HCT116 (cell line): ENCODE data around the gene MAJIN.
A peak's percentile ranks its signal among the peaks of the same experiment; 100 is the strongest.

Source experiments
- ATF3 ChIP-seq: IDR thresholded peaks from 2 replicates; pipeline ENCODE4 v1.6.1; 2012
- CEBPB ChIP-seq: IDR thresholded peaks from 2 replicates; pipeline ENCODE4 v1.6.1; 2012; ENCODE audit warnings: low read depth
- CTCF ChIP-seq, 3 experiments: fragments of 200-600 bp in 1 of 3; sonication (generic) in 1 of 3; IDR thresholded peaks in 2 of 3; conservative IDR thresholded peaks in 1 of 3; 2 replicates each; pipeline ENCODE4 v1.5.1; 2012 to 2017; ENCODE audit warnings: low read depth in 2 of 3, low read length in 2 of 3, antibody characterized with exemption in 1 of 3, borderline replicate concordance in 1 of 3, control low read depth in 1 of 3, mild to moderate bottlenecking in 1 of 3, mixed read lengths in 1 of 3, mixed run types in 1 of 3, moderate library complexity in 1 of 3; ENCODE audit not compliant: insufficient read depth in 1 of 3
- ELF1 ChIP-seq: IDR thresholded peaks from 2 replicates; pipeline ENCODE4 v1.6.1; 2012; ENCODE audit warnings: low read depth, borderline replicate concordance
- EZH2 ChIP-seq: fragments of 200-600 bp; sonication (generic); IDR thresholded peaks from 2 replicates; pipeline ENCODE4 v1.6.1; 2017; ENCODE audit warnings: antibody characterized with exemption, mixed run types
- EZH2phosphoT487 ChIP-seq: fragments of 200-600 bp; IDR thresholded peaks from 2 replicates; pipeline ENCODE4 v1.6.1; 2018; ENCODE audit warnings: antibody characterized with exemption, borderline replicate concordance
- MAX ChIP-seq: IDR thresholded peaks from 2 replicates; pipeline ENCODE4 v1.6.1; 2012
- POLR2A ChIP-seq: IDR thresholded peaks from 2 replicates; pipeline ENCODE4 v1.7.0; 2011; ENCODE audit warnings: borderline replicate concordance; ENCODE audit not compliant: insufficient read depth, insufficient read length; ENCODE audit errors: extremely low read depth
- POLR2AphosphoS5 ChIP-seq: IDR thresholded peaks from 2 replicates; pipeline ENCODE4 v1.6.1; 2011; ENCODE audit warnings: mild to moderate bottlenecking, low read depth, low read length, moderate library complexity
- RAD21 ChIP-seq: IDR thresholded peaks from 2 replicates; pipeline ENCODE4 v1.6.1; 2012; ENCODE audit warnings: low read depth, mild to moderate bottlenecking
- REST ChIP-seq: IDR thresholded peaks from 2 replicates; pipeline ENCODE4 v1.6.1; 2012; ENCODE audit warnings: low read depth
- YY1 ChIP-seq: IDR thresholded peaks from 2 replicates; pipeline ENCODE4 v1.6.1; 2011; ENCODE audit warnings: low read length, low read depth, moderate library complexity, mild to moderate bottlenecking; ENCODE audit not compliant: insufficient replicate concordance; ENCODE audit errors: extremely low read depth
- ZBTB33 ChIP-seq: IDR thresholded peaks from 2 replicates; pipeline ENCODE4 v1.6.1; 2011; ENCODE audit warnings: mild to moderate bottlenecking, low read length, moderate library complexity; ENCODE audit not compliant: insufficient replicate concordance; ENCODE audit errors: extremely low read depth
- ZNF274 ChIP-seq: fragments of 200-500 bp; sonication (Bioruptor generic); IDR thresholded peaks from 2 replicates; pipeline ENCODE4 v1.6.1; 2014; ENCODE audit warnings: mild to moderate bottlenecking, low read depth, low read length, inconsistent platforms

GRCh38 chr11:64923944-64924909 lies 47.7 kb downstream of the MAJIN start, which contains the start of gene PPP2R5B:
- TF ChIP-seq ZNF274: no peak
- no peak for TF ChIP-seq EZH2
- no peak for TF ChIP-seq ELF1
- TF ChIP-seq CTCF (IDR thresholded peaks at IDR 0.05 in 2 of 3, conservative IDR thresholded peaks at IDR 0.05 in 1 of 3; ENCODE audit: borderline replicate concordance in 1 of 3, insufficient read depth in 1 of 3, low read depth in 2 of 3, low read length in 2 of 3): no peak
- peak; percentile 49 for TF ChIP-seq POLR2AphosphoS5
- no peak for TF ChIP-seq EZH2phosphoT487
- TF ChIP-seq RAD21: no peak
- peak; percentile 70 for TF ChIP-seq YY1
- no peak for TF ChIP-seq ZBTB33
- no peak for TF ChIP-seq ATF3
- no peak for TF ChIP-seq POLR2A
- TF ChIP-seq REST: no peak
- TF ChIP-seq MAX: no peak
- TF ChIP-seq CEBPB: no peak
